ENCODE measurements around the gene CERS6. TPM values are rescaled to one million over a fixed set of nuclear protein-coding genes. Genes with fewer than 3 reads are reported as not detected.

CERS6 gene
- total and polyA plus RNA-seq, 11 donors = 22.1 to 78.0 (median 62.2) TPM

DNA sequence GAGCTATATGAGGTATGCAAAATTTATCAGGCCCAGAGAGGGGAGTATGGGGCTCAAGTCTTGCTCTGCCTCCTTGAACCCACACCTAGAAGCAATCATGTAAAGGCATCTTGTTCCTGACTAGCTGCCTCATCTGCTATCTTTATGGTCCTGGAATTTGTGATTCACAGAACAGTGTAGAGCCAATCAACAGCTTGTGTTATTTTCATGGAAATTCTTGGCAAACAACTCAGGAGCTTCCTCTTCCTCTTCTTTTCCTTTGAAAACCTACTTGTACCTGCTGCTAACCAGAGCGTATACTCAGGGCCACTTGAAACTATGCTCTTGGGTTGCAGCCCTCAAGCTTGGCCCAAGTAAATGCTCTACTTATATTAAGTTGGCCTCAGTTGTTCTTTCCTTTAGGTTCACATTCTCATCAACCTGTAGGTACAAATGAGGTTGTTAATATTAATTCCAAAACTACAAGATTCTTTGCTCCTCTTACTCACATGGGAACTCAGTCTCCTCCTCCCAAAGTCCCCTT lies 342.9 kb downstream of the CERS6 start:
- Histone ChIP-seq H3K36me3 (no peaks in the 10 kb centered on the region), H3K27ac (peak overlapping the region in 4 of 12 donors; percentile 8 to 53 (median 14)), H3K9me3 (no peaks in the 10 kb centered on the region), H3K4me1 (peaks cover 4 to 58% (median 31%) of the 10 kb centered on the region in 12 donors), H3K4me3 (no peak overlapping the region), H3K27me3 (no peaks in the 10 kb centered on the region)
- DNase-seq = no peak
- 75 to 81% (median 76%) methylated on average over 1 of the region's 1 CpG for WGBS, 4 donors
- no peak for TF ChIP-seq POLR2A (IDR thresholded peaks at IDR 0.05)
- TF ChIP-seq, protein P1, sequence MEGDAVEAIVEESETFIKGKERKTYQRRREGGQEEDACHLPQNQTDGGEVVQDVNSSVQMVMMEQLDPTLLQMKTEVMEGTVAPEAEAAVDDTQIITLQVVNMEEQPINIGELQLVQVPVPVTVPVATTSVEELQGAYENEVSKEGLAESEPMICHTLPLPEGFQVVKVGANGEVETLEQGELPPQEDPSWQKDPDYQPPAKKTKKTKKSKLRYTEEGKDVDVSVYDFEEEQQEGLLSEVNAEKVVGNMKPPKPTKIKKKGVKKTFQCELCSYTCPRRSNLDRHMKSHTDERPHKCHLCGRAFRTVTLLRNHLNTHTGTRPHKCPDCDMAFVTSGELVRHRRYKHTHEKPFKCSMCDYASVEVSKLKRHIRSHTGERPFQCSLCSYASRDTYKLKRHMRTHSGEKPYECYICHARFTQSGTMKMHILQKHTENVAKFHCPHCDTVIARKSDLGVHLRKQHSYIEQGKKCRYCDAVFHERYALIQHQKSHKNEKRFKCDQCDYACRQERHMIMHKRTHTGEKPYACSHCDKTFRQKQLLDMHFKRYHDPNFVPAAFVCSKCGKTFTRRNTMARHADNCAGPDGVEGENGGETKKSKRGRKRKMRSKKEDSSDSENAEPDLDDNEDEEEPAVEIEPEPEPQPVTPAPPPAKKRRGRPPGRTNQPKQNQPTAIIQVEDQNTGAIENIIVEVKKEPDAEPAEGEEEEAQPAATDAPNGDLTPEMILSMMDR (IDR thresholded peaks at IDR 0.05) = no peak
- intact Hi-C loops (cut with DNase I) = no loop called here
- no peak for ATAC-seq

DNA sequence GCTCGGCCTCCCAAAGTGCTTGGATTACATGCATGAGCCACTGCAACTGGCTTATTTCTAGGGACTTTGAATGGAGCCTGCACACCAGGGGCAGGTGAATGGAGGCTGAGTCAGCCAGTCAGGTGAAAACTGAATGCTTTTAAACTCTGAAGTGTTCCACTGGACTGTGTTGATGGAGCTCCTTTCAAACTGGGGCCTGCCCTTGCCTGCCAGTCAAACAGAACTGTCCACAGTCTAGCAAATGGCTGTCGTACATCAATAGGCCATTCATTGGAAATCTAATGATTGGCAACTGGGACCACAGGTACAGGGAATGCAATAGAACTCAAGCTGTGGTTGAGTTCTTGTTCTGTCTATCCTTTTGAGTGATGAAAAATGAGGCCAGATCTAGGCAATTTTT lies 345.4 kb downstream of the CERS6 start:
- 50% methylated on average over 2 of the region's 2 CpGs for WGBS, 4 donors
- H3K9me3 ChIP-seq = no peaks in the 10 kb centered on the region

DNA sequence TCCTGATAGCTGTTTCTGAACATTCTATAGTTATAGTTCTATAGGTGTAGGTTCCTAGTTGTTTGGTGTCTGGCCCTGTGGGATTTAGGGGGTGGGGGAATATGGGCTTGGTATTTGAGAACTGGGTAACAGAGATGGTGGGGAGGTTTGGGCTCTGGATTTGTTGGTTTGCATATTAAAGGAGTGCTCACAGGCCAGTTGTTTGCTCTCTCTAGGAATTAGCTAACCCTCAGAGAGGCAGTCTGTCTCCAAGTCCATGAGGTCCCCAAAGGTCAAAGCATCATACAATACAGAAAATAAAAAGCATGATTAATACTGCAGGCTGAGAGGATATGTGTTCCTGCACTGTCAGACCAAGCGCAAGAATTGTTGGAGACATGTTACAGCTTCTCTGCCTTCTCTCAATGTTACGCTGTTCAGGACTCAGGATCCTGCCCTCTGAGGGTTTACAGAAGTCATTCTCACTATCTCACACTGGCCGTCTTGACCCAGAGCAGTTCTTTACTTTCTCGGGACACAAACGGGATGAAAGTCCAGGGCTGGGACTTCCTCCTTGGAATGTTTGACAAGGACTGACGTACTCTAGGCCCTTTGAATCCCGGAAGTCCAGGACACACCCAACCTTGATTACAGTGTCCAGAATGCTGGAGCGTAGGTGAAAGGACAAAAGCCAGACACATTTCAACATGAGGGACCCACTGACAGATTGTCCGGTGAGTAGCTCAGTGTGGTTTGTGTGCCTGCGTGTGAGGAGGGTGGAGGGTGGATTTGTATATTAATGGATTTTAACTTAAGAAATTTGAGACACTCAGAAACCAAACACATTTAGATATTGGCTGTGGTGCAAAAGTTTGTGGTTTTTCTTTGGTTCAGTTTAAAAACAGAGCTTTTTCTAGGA lies 346.1 kb downstream of the CERS6 start, which contains the start of gene NOSTRIN:
Gene NOSTRIN, plus strand, starts transcription at position 677 of the 898 bp plus-strand sequence. Its CDS starts 10 bp downstream, at position 687.
- Histone ChIP-seq H3K4me3 (peak within 1 kb of the TSS; percentile 8 to 52 (median 46)), H3K27me3 (no peaks in the 10 kb centered on the region), H3K4me1 (peaks cover 2 to 59% (median 28%) of the 10 kb centered on the region in 12 donors), H3K36me3 (no peaks in the 10 kb centered on the region), H3K27ac (peak within 1 kb of the TSS; percentile 49 to 83 (median 72)), H3K9me3 (no peaks in the 10 kb centered on the region)
- intact Hi-C loops (cut with DNase I) = no loop called here
- ATAC-seq (peak; percentile 82 to 92 (median 91)), DNase-seq (peak in 4 of 5 donors; percentile 41 to 65 (median 64))
- TF ChIP-seq POLR2A (IDR thresholded peaks at IDR 0.05) = peak in 1 of 2 donors; percentile 41
- TF ChIP-seq, protein P1 (IDR thresholded peaks at IDR 0.05) = no peak
- WGBS, 4 donors = 16 to 26% (median 20%) methylated on average over 10 of the region's 10 CpGs

More for the DNA sequence above, 345.4 kb downstream of the CERS6 start:
- ATAC-seq (no peak), DNase-seq (no peak)
- Histone ChIP-seq H3K27ac (peak overlapping the region in 10 of 12 donors; percentile 49 to 83 (median 74)), H3K4me1 (peaks cover 4 to 65% (median 34%) of the 10 kb centered on the region in 12 donors), H3K4me3 (no peak overlapping the region), H3K36me3 (no peaks in the 10 kb centered on the region), H3K27me3 (no peaks in the 10 kb centered on the region)
- no peak for TF ChIP-seq POLR2A (IDR thresholded peaks at IDR 0.05)
- TF ChIP-seq, protein P1 (IDR thresholded peaks at IDR 0.05) = no peak
- intact Hi-C loops (cut with DNase I) = no loop called here
